ENCODE results near the gene ASAH2. TPM values are rescaled to one million over a fixed set of nuclear protein-coding genes. Genes with fewer than 3 reads are reported as not detected.
A peak's percentile ranks its signal among the peaks of the same experiment; 100 is the strongest.

The ASAH2 gene
- total and polyA plus RNA-seq, 2 of the 13 experiments (the other 11 are each of a cell fraction or from before 2014, with no cell fraction given): 16.0 to 17.9 TPM

- no peak for TF ChIP-seq ZBTB40 (IDR thresholded peaks at IDR 0.05)
- TF ChIP-seq ZBTB40 (CRISPR knock-in tag; IDR thresholded peaks at IDR 0.05): no peak; the same call in 1 of the 2 replicates
- TF ChIP-seq ZNF629 (CRISPR knock-in tag; conservative IDR thresholded peaks at IDR 0.05): peak; percentile 56; the same call in 1 of the 2 replicates
- TF ChIP-seq AGO2 (optimal IDR thresholded peaks at IDR 0.05; ENCODE audit: low read depth, low read length): no peak
- peak; percentile 32; the same call in 1 of the 2 replicates for TF ChIP-seq RXRA (CRISPR knock-in tag; IDR thresholded peaks at IDR 0.05)
- TF ChIP-seq ZNF788 (CRISPR knock-in tag; IDR thresholded peaks at IDR 0.05; ENCODE audit: borderline replicate concordance): peak; percentile 59; the same call in 1 of the 2 replicates
- TF ChIP-seq SP5 (CRISPR knock-in tag; IDR thresholded peaks at IDR 0.05; ENCODE audit: borderline replicate concordance, low read depth): peak; percentile 56; the same call in 1 of the 2 replicates
- TF ChIP-seq TOE1 (CRISPR knock-in tag; IDR thresholded peaks at IDR 0.05): no peak
- no peak for TF ChIP-seq ZSCAN21 (CRISPR knock-in tag; IDR thresholded peaks at IDR 0.05; ENCODE audit: borderline replicate concordance)
- TF ChIP-seq ZNF446 (CRISPR knock-in tag; IDR thresholded peaks at IDR 0.05): no peak
- TF ChIP-seq TCF7L2 (IDR thresholded peaks at IDR 0.05; ENCODE audit: low read depth, low read length): peak; percentile 93
- TF ChIP-seq ZNF839 (CRISPR knock-in tag; IDR thresholded peaks at IDR 0.05; ENCODE audit: borderline replicate concordance): no peak
- 0 out of 2 replicates have a peak, but pooled peaks have one; percentile 27 for TF ChIP-seq DNMT3B (CRISPR knock-in tag; conservative IDR thresholded peaks at IDR 0.05)
- TF ChIP-seq IRF2 (CRISPR knock-in tag; IDR thresholded peaks at IDR 0.05): peak; percentile 63; the same call in 1 of the 2 replicates
- no peak for TF ChIP-seq PRMT3 (CRISPR knock-in tag; IDR thresholded peaks at IDR 0.05; ENCODE audit: borderline replicate concordance, low read depth)
- peak; percentile 95 for TF ChIP-seq FOXO1 (CRISPR knock-in tag; IDR thresholded peaks at IDR 0.05)
- TF ChIP-seq JARID2 (CRISPR knock-in tag; IDR thresholded peaks at IDR 0.05; ENCODE audit: insufficient replicate concordance): no peak
- TF ChIP-seq NBN (conservative IDR thresholded peaks at IDR 0.05): no peak
- TF ChIP-seq FOXM1 (CRISPR knock-in tag; IDR thresholded peaks at IDR 0.05): no peak
- no peak for TF ChIP-seq KDM4B (CRISPR knock-in tag; IDR thresholded peaks at IDR 0.05)
- peak; percentile 98 for TF ChIP-seq FOXP1 (IDR thresholded peaks at IDR 0.05)
- peak; percentile 99 for TF ChIP-seq FOXP1 (CRISPR knock-in tag; IDR thresholded peaks at IDR 0.05)
- TF ChIP-seq ZNF850 (CRISPR knock-in tag; conservative IDR thresholded peaks at IDR 0.05): no peak
- peak; percentile 28 for TF ChIP-seq MED8 (CRISPR knock-in tag; IDR thresholded peaks at IDR 0.05; ENCODE audit: insufficient replicate concordance)
- TF ChIP-seq MAFF (IDR thresholded peaks at IDR 0.05; ENCODE audit: low read depth, low read length): no peak
- TF ChIP-seq HNRNPH1 (optimal IDR thresholded peaks at IDR 0.05; ENCODE audit: low read depth, low read length): no peak
- TF ChIP-seq SIX4 (CRISPR knock-in tag; IDR thresholded peaks at IDR 0.05): 0 out of 2 replicates have a peak, but pooled peaks have one; percentile 71
Measured at GRCh38 chr10:50234486-50234885, 16.8 kb downstream of the ASAH2 start (continued).

All from HepG2 (cell line).